AG10803 (cell line): ENCODE measurements around the gene SERPINA1.
"Not testable (repeated sequence)": the region's sequence is repeated elsewhere in the genome, so short reads cannot be mapped to it uniquely, and the experiment has no call there.

Experiments
- DNase-seq: peaks from one replicate; pipeline ENCODE4 v3.0.0; 2010; ENCODE audit warnings: low read depth
- H3K4me3 ChIP-seq: 2 replicates; pipeline ENCODE4 v1.5.1; 2011; ENCODE audit warnings: mild to moderate bottlenecking, low read length, control low read depth
- TF ChIP-seq, protein P1 (sequence below): conservative IDR thresholded peaks from 2 replicates; pipeline ENCODE4 v1.5.1; 2011; ENCODE audit warnings: mild to moderate bottlenecking, low read length, control low read depth, inconsistent platforms

The SERPINA1 gene

DNA sequence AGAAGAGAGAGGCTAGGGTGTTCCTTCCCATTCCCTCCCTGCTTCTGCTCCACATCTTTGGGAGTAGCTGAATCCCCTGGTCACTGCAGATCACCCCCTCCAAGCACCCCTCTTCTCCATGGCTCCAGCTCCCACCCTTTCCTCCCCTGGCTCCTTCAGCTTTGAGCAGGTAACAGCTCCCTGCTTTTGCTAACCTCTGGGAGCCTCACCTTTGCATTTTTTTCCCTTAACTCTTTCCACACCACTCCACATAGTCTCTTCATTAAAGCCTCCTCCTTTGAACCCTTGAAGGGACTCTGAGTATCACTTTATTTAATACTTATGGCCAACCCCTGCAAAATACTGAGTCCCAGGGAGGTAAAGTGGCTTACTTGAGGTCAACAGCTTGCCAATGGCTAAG lies 39.6 kb downstream of the SERPINA1 start:
- TF ChIP-seq, protein P1, sequence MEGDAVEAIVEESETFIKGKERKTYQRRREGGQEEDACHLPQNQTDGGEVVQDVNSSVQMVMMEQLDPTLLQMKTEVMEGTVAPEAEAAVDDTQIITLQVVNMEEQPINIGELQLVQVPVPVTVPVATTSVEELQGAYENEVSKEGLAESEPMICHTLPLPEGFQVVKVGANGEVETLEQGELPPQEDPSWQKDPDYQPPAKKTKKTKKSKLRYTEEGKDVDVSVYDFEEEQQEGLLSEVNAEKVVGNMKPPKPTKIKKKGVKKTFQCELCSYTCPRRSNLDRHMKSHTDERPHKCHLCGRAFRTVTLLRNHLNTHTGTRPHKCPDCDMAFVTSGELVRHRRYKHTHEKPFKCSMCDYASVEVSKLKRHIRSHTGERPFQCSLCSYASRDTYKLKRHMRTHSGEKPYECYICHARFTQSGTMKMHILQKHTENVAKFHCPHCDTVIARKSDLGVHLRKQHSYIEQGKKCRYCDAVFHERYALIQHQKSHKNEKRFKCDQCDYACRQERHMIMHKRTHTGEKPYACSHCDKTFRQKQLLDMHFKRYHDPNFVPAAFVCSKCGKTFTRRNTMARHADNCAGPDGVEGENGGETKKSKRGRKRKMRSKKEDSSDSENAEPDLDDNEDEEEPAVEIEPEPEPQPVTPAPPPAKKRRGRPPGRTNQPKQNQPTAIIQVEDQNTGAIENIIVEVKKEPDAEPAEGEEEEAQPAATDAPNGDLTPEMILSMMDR, result no peak
- H3K4me3 ChIP-seq, result no peak overlapping the region
- no peak for DNase-seq

DNA sequence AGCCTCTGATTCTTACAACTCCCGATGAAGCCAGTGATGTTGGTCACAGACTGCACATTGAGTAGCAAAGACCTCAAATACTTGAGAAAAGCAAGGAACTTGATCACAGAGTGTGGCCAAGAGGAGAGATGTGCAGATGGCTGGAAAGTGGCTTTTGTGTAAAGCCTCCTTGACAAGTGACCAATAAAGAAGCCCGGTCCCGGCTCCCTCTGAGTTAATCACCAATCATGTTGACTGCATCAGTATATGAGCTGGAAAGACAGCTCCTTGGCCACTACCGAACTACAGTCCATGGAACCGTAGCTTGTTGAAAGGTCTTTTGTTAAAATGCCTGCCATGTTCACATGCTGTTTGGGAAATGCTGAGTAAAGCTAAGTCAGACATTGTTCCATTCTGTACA lies 41.6 kb downstream of the SERPINA1 start:
- DNase-seq, result no peak
- TF ChIP-seq, protein P1, result no peak
- no peak overlapping the region for H3K4me3 ChIP-seq

DNA sequence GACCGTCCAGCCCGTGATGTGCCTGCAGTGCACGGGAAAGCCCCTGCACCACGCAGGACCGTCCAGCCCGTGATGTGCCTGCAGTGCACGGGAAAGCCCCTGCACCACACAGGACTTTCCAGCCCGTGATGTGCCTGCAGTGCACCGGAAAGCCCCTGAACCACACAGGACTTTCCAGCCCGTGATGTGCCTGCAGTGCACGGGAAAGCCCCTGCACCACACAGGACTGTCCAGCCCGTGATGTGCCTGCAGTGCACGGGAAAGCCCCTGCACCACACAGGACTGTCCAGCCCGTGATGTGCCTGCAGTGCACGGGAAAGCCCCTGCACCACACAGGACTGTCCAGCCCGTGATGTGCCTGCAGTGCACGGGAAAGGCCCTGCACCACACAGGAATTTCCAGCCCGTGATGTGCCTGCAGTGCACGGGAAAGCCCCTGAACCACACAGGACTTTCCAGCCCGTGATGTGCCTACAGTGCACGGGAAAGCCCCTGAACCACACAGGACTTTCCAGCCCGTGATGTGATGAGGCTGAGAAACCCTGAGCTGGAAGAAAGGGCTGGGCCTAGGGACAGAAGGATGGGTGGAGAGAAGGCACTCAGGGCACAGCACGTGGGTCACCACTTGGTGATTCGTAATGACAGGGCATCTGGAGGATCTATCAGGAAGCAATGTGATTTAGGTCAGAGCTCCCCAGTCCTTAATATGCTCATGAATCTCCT lies 42.2 kb downstream of the SERPINA1 start:
- not testable (repeated sequence) for H3K4me3 ChIP-seq
- peak; percentile 26 for DNase-seq

DNA sequence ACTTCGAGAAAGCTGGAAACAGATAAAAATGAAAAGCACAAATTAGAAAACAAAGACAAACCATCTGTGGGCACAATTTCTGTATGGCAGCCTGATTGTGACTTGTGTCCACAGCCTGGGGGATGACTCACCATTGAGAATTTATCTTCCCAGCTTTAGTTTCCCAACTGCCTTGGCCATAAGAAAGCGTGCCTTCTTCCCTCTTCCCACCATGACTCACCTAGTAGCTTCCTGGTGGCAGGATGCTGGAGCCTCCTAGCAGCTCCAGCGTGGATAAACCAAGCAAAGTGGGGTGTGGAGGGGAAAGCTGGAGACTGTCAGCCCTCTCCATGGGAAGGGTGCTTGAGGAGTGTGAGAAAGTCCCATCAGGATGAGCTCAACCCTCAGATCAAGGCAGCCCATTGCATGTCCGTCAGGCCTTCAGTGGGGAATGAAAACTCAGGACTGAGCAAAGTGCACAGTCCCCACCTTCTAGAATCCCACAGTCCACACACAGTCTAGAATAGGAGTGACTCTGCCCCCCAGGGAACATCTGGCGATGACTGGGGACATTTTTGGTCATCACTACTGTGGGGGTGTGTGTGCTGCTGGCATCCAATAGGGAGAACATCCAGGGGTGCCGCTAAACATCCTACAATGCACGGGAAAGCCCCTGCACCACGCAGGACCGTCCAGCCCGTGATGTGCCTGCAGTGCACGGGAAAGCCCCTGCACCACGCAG lies 42.9 kb downstream of the SERPINA1 start:
- H3K4me3 ChIP-seq, result no peak overlapping the region
- DNase-seq, result peak; percentile 96
- TF ChIP-seq, protein P1, result no peak

DNA sequence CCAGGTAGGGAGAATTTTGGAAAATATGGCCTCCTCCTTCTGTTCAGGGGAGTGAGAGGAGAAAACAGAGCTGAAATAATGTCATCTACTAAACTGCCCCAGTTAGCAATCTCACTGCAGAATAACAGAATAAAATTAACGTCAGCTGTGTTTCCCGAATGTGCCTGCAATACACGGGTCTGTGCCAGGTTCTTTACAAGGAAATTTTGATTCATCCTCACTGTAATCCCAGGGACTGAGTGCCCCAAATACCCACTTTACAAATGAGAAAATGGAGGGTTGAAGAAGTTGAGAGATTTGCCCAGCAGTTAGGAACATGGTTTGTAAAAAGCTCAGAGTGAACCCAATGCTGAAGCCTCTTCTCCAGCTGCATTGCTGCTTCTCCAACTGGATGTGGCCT lies 44.0 kb downstream of the SERPINA1 start:
- peak; percentile 5 for DNase-seq
- no peak overlapping the region for H3K4me3 ChIP-seq
- TF ChIP-seq, protein P1, result no peak

DNA sequence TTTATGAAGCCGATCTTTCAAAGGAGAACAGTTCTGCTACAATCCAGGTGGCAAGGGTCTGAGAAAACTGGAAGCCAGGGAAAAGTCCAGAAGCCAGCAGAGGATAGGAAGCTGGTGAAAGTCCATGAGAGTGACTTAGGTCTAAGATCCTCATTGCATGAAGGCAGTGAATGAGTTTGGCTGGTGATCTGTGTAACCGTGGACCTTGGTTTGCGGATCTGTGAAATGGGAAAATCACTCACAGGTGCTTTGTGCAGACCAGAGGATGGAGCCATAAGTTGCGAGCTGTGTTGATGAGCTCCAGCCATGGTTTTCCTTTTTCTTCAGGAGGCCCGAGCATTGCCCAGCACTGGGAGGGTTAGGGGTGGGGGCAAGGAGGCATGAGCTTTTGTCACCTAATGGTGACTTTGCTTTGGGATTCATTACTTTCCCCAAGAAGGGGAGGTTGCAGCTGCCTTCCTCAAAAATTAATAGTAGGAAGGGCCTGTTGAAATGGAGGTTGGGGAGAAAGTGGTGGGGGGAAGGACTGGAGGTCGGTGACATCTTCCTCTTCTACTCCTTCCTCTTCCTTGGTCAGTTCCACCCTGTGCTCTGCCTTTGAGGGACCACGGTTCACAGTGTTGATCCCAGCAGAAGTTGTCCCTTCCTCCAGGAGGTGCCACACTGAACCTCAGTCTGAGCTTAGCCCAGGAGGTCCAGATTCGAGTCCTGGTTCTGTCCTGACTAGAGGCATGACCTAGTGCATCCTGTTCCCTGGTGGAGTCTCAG lies 45.0 kb downstream of the SERPINA1 start:
- no peak for DNase-seq
- no peak overlapping the region for H3K4me3 ChIP-seq
- TF ChIP-seq, protein P1, result no peak

DNA sequence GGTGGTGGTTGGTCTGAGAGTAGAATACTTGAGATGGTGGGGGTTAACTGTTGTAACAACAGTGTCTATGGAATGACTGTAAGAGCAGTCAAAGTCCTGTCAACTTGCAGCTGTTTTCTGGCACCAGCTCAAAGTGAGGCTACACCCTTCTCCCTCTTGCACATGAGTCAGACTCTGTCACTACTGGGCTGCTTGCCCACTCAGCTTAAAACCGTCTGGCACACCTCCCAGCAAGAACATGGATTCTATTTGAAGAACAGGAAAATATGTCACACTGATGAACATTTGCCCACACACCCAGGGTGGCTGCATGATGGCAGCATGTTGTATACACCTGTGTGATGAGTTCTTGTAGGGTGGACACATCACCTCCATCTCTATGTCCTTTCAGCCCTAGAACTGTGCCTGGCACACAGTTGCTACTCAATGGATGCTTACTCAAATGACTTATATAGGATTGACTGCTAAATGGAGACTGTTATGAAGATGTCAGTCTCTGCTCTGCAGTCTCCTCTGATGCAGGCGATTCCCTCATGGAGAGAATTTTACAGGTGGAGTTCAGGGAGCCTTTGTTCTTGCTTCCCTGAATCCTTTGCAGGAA lies 46.0 kb downstream of the SERPINA1 start:
- TF ChIP-seq, protein P1, result no peak
- H3K4me3 ChIP-seq, result no peak overlapping the region
- DNase-seq, result peak; percentile 100
